ENCODE results near the gene CYBA.
A peak's percentile ranks its signal among the peaks of the same experiment; 100 is the strongest.

Gene CYBA

GRCh38 chr16:88647178-88648070 is 3.4 kb downstream of the CYBA start:
- no peak for DNase-seq (ENCODE audit: low read depth in 2 of 2)

GRCh38 chr16:88646345-88647034 is 4.4 kb downstream of the CYBA start:
- no peak for DNase-seq (ENCODE audit: low read depth in 2 of 2)

GRCh38 chr16:88645941-88646340 is 4.9 kb downstream of the CYBA start:
- DNase-seq (ENCODE audit: low read depth in 2 of 2), result no peak

GRCh38 chr16:88645455-88645854 is 5.4 kb downstream of the CYBA start:
- no peak for DNase-seq (ENCODE audit: low read depth in 2 of 2)

- DNase-seq (ENCODE audit: low read depth in 2 of 2), result no peak
These were observed 7.3 kb downstream of the CYBA start for GRCh38 chr16:88643644-88643932.

GRCh38 chr16:88642881-88643643 is 7.8 kb downstream of the CYBA start:
- DNase-seq (ENCODE audit: low read depth in 2 of 2), result no peak

GRCh38 chr16:88640498-88641247 is 10.2 kb downstream of the CYBA start:
- DNase-seq (ENCODE audit: low read depth in 2 of 2), result no peak

GRCh38 chr16:88640039-88640495 is 10.8 kb downstream of the CYBA start:
- DNase-seq (ENCODE audit: low read depth in 2 of 2), result no peak

- no peak for DNase-seq (ENCODE audit: low read depth in 2 of 2)
These were observed 11.4 kb downstream of the CYBA start for GRCh38 chr16:88639231-88640038.

- DNase-seq (ENCODE audit: low read depth in 2 of 2), result no peak
These were observed 12.3 kb downstream of the CYBA start, which contains the start of gene IL17C for GRCh38 chr16:88638323-88639230. Gene IL17C, plus strand, starts transcription at chr16:88638572. Its CDS starts 70 bp downstream, at chr16:88638642.

- DNase-seq (ENCODE audit: low read depth in 2 of 2), result no peak
These were observed 14.2 kb downstream of the CYBA start for GRCh38 chr16:88636488-88637265.

GRCh38 chr16:88635671-88636319 is 15.1 kb downstream of the CYBA start:
- no peak for DNase-seq (ENCODE audit: low read depth in 2 of 2)

GRCh38 chr16:88634994-88635670 is 15.7 kb downstream of the CYBA start:
- no peak for DNase-seq (ENCODE audit: low read depth in 2 of 2)

- DNase-seq (ENCODE audit: low read depth in 2 of 2), result peak in 1 of 2 experiments; percentile 33
These were observed 16.5 kb downstream of the CYBA start for GRCh38 chr16:88634141-88634993.

- peak in 1 of 2 experiments; percentile 35 for DNase-seq (ENCODE audit: low read depth in 2 of 2)
These were observed 17.1 kb downstream of the CYBA start for GRCh38 chr16:88633684-88634140.

GRCh38 chr16:88632587-88632930 is 18.3 kb downstream of the CYBA start:
- DNase-seq (ENCODE audit: low read depth in 2 of 2), result no peak

All from stimulated activated CD4-positive, alpha-beta T cell treated with anti-CD3 and anti-CD28 coated beads, Interleukin-12 subunit alpha, Interleukin-12 subunit beta, amount 100 ng/mL, for 24 hours (primary cell).